ENCODE measurements around the gene TF.

GRCh38 chr3:133744241-133744640 is 2.0 kb upstream of the TF start:
- TF ChIP-seq CTCF (IDR thresholded peaks at IDR 0.05) (no peak), POLR2A (IDR thresholded peaks at IDR 0.05) (no peak)
